Measurements from ENCODE around the gene PGM5.

- no peak for TF ChIP-seq POLR2A (IDR thresholded peaks at IDR 0.05; ENCODE audit: low read depth, low read length)
- no peak for TF ChIP-seq POLR2AphosphoS5 (IDR thresholded peaks at IDR 0.05; ENCODE audit: low read depth, low read length)
- no peak for TF ChIP-seq SPI1 (IDR thresholded peaks at IDR 0.05; ENCODE audit: low read depth, low read length)
Observed at GRCh38 chr9:68513981-68514380, 157.6 kb downstream of the PGM5 start.
